GM20000 (cell line): ENCODE measurements around the gene CENPU.
"Not testable (repeated sequence)": the region's sequence is repeated elsewhere in the genome, so short reads cannot be mapped to it uniquely, and the experiment has no call there.

ENCODE experiments used
- DNase-seq: peaks from one replicate; pipeline ENCODE4 v3.0.0; 2012; ENCODE audit warnings: low spot score
- CTCF ChIP-seq: IDR thresholded peaks from 2 replicates; pipeline ENCODE4 v1.5.1; 2012; ENCODE audit warnings: mild to moderate bottlenecking, control low read depth; ENCODE audit errors: extremely low read depth, missing control alignments

Gene CENPU

GRCh38 chr4:184750926-184751584 is 17.2 kb upstream of the CENPU start:
- no peak for DNase-seq
- TF ChIP-seq CTCF = no peak

DNA sequence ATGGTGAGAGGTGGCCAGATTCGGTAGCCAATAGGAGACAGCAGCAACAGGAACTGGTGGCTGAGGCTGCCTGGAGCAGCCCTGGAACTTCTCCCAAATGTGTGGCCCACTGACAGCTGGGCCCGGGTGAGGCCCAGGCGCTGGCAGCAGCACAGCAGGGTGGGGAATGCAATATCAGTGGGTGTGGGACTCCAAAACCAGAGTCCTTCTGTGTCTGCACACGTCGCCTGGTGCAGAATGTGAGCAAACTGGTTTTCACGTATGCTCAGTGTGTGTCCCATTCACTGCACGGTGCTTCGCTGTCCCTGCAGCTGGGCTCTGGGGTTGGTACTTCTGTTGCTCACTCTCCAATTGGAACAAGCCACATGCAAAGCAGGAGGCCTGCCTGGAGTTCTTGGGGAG is 14.4 kb upstream of the CENPU start:
- DNase-seq = no peak
- TF ChIP-seq CTCF = no peak

- TF ChIP-seq CTCF = no peak
- no peak for DNase-seq
Measured at GRCh38 chr4:184747034-184747830, 13.3 kb upstream of the CENPU start.

DNA sequence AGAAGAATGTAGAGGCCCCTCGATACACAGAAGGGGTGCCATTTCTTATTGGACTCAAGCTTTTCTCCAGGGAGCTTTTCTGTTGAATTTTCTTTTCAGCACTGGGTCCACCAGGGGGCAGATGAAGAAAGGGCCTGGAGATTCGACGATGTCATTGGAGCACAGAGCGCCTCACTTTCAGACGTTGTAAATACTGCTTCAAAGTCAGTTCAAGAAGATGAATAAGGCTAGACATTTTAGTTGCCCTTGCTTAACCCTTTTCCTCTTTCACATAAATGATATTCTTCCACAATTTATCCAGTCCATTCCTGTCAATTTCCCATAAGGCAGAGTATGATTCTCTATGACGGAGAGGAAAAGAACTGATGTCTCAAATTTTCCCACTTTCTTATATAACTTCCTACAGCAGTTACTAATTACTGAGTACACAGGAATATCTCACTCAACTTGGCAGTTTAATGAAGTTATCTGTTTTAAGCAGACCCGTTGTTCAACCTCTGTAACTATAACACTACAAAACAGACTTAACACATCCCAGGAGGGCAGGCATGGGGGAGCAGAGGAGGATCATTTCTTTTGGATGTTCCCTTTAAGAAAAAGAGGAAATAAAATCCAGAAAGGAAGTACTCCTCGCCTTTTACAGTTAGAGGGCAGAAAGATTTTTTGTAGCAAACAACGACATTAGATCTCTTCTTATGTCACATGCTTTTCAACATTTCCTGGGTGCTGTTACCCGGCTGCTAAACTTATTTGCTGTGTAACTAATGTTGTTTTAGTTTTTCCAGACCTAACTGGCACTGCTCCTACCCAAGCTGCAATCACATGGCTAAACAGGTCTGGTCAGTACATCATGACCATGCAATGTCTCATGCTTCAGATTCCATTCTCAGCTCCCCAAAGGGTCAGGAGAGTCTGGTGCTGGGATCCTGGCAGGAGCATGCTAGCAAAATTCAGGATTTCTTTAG is 12.2 kb upstream of the CENPU start:
- peak; percentile 61 for TF ChIP-seq CTCF
- peak; percentile 84 for DNase-seq

GRCh38 chr4:184744236-184744635 is 10.3 kb upstream of the CENPU start:
- no peak for TF ChIP-seq CTCF
- DNase-seq = no peak

GRCh38 chr4:184743650-184744049 is 9.8 kb upstream of the CENPU start:
- no peak for TF ChIP-seq CTCF
- no peak for DNase-seq

- DNase-seq = not testable (repeated sequence)
Measured at GRCh38 chr4:184741651-184742050, 7.8 kb upstream of the CENPU start.
